Karpas-422 (cell line): ENCODE results near the gene TTLL13. TPM values are rescaled to one million over a fixed set of nuclear protein-coding genes. Genes with fewer than 3 reads are reported as not detected.
A peak's percentile ranks its signal among the peaks of the same experiment; 100 is the strongest.

Experiments
- DNase-seq: peaks from one replicate; pipeline ENCODE4 v3.0.0-alpha.2; 2015
- H2AFZ ChIP-seq: fragments of 200-600 bp; sonication (generic); 2 replicates; pipeline ENCODE4 v1.6.1; 2014; ENCODE audit warnings: antibody characterized with exemption, low read length, mixed read lengths
- H3K27ac ChIP-seq: fragments of 200-600 bp; sonication (generic); 2 replicates; pipeline ENCODE4 v1.5.1; 2014; ENCODE audit warnings: mild to moderate bottlenecking, low read length, moderate library complexity
- H3K27me3 ChIP-seq: fragments of 200-600 bp; sonication (generic); 2 replicates; pipeline ENCODE4 v1.6.1; 2014; ENCODE audit warnings: low read length, mixed read lengths
- H3K36me3 ChIP-seq: fragments of 200-600 bp; sonication (generic); 2 replicates; pipeline ENCODE4 v1.6.1; 2014; ENCODE audit warnings: low read length, mixed read lengths; ENCODE audit not compliant: insufficient read depth
- H3K4me1 ChIP-seq: fragments of 200-600 bp; sonication (generic); 2 replicates; pipeline ENCODE4 v1.6.1; 2014; ENCODE audit warnings: mild to moderate bottlenecking, low read length, mixed read lengths
- H3K4me2 ChIP-seq: fragments of 200-600 bp; sonication (generic); 2 replicates; pipeline ENCODE4 v1.6.1; 2014; ENCODE audit warnings: low read length, low read depth, mild to moderate bottlenecking; ENCODE audit not compliant: poor library complexity, severe bottlenecking
- H3K4me3 ChIP-seq: fragments of 200-600 bp; sonication (generic); 2 replicates; pipeline ENCODE4 v1.5.1; 2014; ENCODE audit warnings: mild to moderate bottlenecking, antibody characterized with exemption, low read length, mixed read lengths
- H3K79me2 ChIP-seq: fragments of 200-600 bp; sonication (generic); 2 replicates; pipeline ENCODE4 v1.6.1; 2014; ENCODE audit warnings: mild to moderate bottlenecking, low read length, mixed read lengths
- H3K9ac ChIP-seq: fragments of 200-600 bp; sonication (generic); 2 replicates; pipeline ENCODE4 v1.6.0; 2014; ENCODE audit warnings: low read length
- H3K9me2 ChIP-seq: fragments of 200-600 bp; sonication (generic), shearing (Covaris generic); replicated peaks from 2 replicates; pipeline ENCODE4 v1.6.0; 2014; ENCODE audit warnings: mild to moderate bottlenecking, low read length, moderate library complexity; ENCODE audit not compliant: insufficient read depth
- H3K9me3 ChIP-seq: fragments of 300-700, 200-600 bp; sonication (generic); 2 replicates; pipeline ENCODE4 v1.6.1; 2014; ENCODE audit warnings: low read length, mixed read lengths
- H4K20me1 ChIP-seq: fragments of 200-600 bp; sonication (generic); 2 replicates; pipeline ENCODE4 v1.6.1; 2014; ENCODE audit warnings: mild to moderate bottlenecking, antibody characterized with exemption, low read length, low read depth; ENCODE audit not compliant: insufficient read depth
- total RNA-seq: library from RNA; depleted of rRNA; stranded (reverse); fragments of >200 nt; shearing (Covaris generic); gene quantifications from 2 replicates; pipeline ENCODE4 v1.2.3, GENCODE V29; 2014; ENCODE audit warnings: low replicate concordance; rRNA removed

TTLL13 gene, protein sequence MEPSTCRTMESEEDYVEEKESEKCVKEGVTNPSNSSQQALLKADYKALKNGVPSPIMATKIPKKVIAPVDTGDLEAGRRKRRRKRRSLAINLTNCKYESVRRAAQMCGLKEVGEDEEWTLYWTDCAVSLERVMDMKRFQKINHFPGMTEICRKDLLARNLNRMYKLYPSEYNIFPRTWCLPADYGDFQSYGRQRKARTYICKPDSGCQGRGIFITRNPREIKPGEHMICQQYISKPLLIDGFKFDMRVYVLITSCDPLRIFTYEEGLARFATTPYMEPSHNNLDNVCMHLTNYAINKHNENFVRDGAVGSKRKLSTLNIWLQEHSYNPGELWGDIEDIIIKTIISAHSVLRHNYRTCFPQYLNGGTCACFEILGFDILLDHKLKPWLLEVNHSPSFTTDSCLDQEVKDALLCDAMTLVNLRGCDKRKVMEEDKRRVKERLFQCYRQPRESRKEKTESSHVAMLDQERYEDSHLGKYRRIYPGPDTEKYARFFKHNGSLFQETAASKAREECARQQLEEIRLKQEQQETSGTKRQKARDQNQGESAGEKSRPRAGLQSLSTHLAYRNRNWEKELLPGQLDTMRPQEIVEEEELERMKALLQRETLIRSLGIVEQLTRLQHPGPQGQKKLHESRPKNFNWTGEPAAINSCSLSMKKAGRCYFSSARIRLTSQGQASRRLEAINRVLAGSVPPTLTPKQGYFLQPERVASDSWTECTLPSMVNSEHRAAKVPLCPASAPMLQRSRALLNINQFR
- 0.40 TPM in 1 of 2 replicates, not detected in the other for total RNA-seq

DNA sequence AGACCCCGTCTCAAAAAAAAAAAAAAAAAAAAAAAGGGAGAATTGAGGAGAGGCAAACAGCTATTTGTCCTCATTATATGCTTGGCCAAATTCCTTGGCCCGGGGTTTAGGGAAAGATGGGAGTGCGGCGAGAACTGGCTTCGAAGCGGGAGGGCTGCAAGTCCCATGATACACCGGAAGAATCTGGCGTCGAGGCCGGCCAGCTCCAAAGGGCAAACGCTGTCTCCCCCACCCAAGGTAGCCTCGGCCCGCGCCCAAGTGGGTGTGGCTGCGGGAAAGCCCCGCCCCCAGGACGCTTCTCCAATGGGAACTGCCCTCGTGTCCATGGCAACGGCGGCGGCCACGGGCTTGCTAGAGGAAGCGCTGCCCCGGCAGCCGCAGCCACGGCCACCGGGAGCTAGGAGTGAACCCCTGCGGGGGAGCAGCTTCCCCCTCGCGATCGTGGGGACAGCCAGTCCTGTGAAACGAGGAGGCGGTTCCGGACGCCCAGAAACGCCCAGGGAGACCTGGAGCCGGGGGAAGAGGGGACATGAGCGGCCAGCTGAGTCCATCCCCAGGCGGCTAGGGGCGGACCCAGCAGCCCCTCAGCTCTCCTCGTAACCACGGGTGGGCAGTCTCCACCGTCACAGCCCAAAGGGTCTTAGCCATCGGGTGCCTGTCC lies at the start of gene TTLL13:
Gene TTLL13, plus strand, starts transcription at position 354 of the 661 bp plus-strand sequence. CDS start 1,075 bp downstream, outside the sequence.
- H2AFZ ChIP-seq: no peak within 1 kb of the TSS

DNA sequence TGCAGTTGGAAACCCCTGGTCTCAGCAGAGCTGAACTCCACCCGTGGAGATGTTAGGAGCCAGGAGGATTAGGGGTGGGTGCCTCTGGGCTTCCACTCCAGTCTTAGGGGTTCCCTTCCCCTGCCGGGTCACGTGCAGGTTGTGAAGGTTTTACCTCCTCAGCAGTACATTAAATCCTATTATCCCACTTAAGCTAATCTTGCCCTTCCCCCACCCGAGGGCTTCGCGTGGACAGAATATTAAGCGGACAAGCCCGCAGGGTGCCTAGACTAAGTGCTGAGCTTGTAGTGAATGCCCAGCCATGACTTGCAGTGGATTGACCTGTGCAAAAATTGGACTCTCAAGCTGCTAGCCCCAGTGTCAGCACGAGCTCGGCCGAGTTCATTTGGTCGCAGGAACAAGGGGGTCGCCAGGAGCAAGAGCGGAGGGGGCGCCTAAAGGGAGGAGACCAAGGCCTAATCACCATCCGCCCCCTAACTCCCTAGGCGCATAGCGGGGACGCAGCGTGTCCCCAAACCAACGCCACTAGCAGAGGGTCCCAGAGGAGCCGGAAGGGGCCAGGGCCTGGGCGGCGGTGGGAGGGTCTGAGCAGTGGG lies 48.7 kb upstream of the TTLL13 start:
- Histone ChIP-seq H3K27me3 (no peaks in the 10 kb centered on the region), H4K20me1 (no peaks in the 10 kb centered on the region; the same call in 1 of the 2 replicates), H3K27ac (peak overlapping the region; percentile 72), H3K36me3 (no peaks in the 10 kb centered on the region), H3K4me2 (peak overlapping the region; percentile 74), H3K9me3 (no peaks in the 10 kb centered on the region), H3K4me1 (peaks cover 55% of the 10 kb centered on the region), H2AFZ (no peak overlapping the region), H3K79me2 (peaks cover 43% of the 10 kb centered on the region), H3K9ac (peak overlapping the region; percentile 89), H3K9me2 (no peaks in the 10 kb centered on the region), H3K4me3 (peak overlapping the region; percentile 90)
- no peak for DNase-seq

More for the DNA sequence above, at the start of gene TTLL13:
- H3K9me3 ChIP-seq: no peaks in the 10 kb centered on the region
- H4K20me1 ChIP-seq: no peaks in the 10 kb centered on the region
- no peak within 1 kb of the TSS for H3K4me3 ChIP-seq
- no peaks in the 10 kb centered on the region for H3K27me3 ChIP-seq
- H3K36me3 ChIP-seq: no peaks in the 10 kb centered on the region
- no peaks in the 10 kb centered on the region for H3K9me2 ChIP-seq
- peak; percentile 75 for DNase-seq
- H3K27ac ChIP-seq: no peak within 1 kb of the TSS
- no peaks in the 10 kb centered on the region for H3K79me2 ChIP-seq
- peak within 1 kb of the TSS; percentile 19 for H3K4me2 ChIP-seq
- no peak within 1 kb of the TSS for H3K9ac ChIP-seq
- H3K4me1 ChIP-seq: peaks cover 3% of the 10 kb centered on the region

DNA sequence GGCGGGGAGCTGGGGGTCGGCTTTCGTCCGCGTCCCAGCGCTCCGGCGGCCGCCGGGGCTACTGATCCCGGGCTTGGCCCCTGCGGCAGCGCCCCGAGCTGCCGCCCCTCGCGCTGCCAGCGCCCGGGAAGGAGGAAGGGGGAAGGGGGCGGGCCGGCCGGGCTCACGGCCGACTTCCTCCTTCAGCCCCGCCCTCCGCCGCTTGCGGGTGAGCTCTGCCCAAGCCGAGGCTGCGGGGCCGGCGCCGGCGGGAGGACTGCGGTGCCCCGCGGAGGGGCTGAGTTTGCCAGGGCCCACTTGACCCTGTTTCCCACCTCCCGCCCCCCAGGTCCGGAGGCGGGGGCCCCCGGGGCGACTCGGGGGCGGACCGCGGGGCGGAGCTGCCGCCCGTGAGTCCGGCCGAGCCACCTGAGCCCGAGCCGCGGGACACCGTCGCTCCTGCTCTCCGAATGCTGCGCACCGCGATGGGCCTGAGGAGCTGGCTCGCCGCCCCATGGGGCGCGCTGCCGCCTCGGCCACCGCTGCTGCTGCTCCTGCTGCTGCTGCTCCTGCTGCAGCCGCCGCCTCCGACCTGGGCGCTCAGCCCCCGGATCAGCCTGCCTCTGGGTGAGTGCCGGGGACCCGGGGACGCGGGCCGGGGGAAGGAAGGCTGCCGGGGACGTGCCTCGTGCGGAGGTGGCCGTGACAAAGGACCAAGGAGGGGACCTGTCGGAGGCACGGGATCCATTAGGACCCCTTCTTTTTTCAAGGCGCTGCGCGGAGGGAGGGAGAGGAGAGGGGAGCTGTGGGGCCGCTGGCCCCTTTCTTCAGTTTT lies 48.0 kb upstream of the TTLL13 start, which contains the start of gene SEMA4B:
Gene SEMA4B, plus strand, starts transcription at position 201 of the 814 bp plus-strand sequence. Its CDS starts 249 bp downstream, at position 450.
- Histone ChIP-seq H3K27ac (peak within 1 kb of the TSS; percentile 72), H3K9me2 (no peaks in the 10 kb centered on the region), H3K79me2 (peaks cover 50% of the 10 kb centered on the region), H3K4me3 (peak within 1 kb of the TSS; percentile 90), H3K4me1 (peaks cover 62% of the 10 kb centered on the region), H4K20me1 (no peaks in the 10 kb centered on the region; the same call in 1 of the 2 replicates), H2AFZ (0 out of 2 replicates have a peak within 1 kb of the TSS, but pooled peaks have one; percentile 34), H3K4me2 (peak within 1 kb of the TSS; percentile 74), H3K9me3 (no peaks in the 10 kb centered on the region), H3K27me3 (no peaks in the 10 kb centered on the region), H3K9ac (peak within 1 kb of the TSS; percentile 89), H3K36me3 (no peaks in the 10 kb centered on the region)
- DNase-seq: peak; percentile 92

DNA sequence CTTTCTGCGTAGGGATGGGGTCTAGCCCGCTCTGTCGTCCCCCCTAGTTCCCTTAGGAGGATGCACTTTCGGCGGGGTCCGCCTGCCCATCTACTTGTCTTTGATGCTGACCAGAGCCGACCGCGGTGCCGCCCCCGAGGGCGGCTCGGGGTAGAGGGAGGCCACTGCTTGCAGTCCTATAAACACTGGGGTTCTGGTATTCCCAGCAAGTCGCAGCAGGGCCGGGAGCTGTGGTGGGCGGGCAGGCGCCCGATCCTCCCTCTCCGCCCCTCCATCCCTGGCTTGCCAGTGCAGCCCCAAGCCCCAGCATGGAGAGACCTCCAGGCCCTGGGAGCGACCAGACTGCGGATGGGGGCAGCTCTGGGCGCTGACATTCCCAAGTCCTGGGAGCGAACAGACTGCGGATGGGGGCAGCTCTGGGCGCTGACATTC lies 47.4 kb upstream of the TTLL13 start:
- no peaks in the 10 kb centered on the region for H3K9me2 ChIP-seq
- no peak overlapping the region for H2AFZ ChIP-seq
- peak overlapping the region; percentile 90 for H3K4me3 ChIP-seq
- H3K36me3 ChIP-seq: no peaks in the 10 kb centered on the region
- peak overlapping the region; percentile 74 for H3K4me2 ChIP-seq
- no peak for DNase-seq
- H3K9me3 ChIP-seq: no peaks in the 10 kb centered on the region
- H3K4me1 ChIP-seq: peaks cover 65% of the 10 kb centered on the region
- H3K27ac ChIP-seq: peak overlapping the region; percentile 72
- H3K27me3 ChIP-seq: no peaks in the 10 kb centered on the region
- peak overlapping the region; percentile 89 for H3K9ac ChIP-seq
- peaks cover 56% of the 10 kb centered on the region for H3K79me2 ChIP-seq
- H4K20me1 ChIP-seq: no peaks in the 10 kb centered on the region; the same call in 1 of the 2 replicates

DNA sequence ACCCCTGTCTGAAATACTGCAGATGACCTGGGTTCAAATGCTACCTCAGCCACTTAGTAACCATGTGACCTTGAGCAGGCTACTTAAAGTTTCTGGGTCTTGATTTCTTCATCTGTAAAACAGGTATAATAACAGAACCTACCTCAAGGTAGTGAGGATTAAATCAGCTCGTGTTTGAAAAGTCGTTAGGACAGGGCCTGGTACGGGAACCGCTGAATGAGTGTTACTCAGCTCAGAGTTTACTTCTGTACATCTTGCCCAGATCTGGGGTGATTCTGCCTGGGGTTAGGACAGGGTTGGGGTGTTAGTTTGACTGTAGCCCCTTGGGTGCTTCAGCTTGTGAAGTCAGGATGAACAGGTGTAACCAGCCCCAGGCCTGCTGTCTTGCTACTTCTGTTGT lies 46.4 kb upstream of the TTLL13 start:
- H3K9ac ChIP-seq: peak overlapping the region; percentile 89
- H3K4me3 ChIP-seq: peak overlapping the region; percentile 90; the same call in 1 of the 2 replicates
- peak overlapping the region; percentile 74 for H3K4me2 ChIP-seq

DNA sequence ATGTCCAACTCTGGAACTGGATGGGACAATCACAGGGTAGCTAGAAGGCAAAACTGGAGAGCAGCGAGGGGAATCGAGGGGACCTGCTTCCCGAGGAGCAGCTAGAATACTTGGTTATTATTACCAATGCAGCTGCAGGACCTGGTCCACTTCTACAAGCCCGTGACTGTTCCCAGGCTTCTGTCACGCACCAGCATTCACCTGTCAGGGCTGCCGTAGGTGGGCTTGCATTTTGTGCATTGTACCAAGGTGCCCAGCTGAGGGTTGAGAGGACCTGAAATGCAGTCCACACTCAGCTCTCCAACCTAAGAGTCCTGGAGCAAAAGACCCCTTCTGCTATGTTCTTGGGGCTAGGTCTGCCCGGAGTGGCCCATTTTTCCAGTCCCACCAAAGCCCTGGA lies 45.9 kb upstream of the TTLL13 start:
- no peaks in the 10 kb centered on the region for H3K9me2 ChIP-seq
- no peak overlapping the region for H2AFZ ChIP-seq
- no peaks in the 10 kb centered on the region; the same call in 1 of the 2 replicates for H4K20me1 ChIP-seq
- no peaks in the 10 kb centered on the region for H3K36me3 ChIP-seq
- no peaks in the 10 kb centered on the region for H3K9me3 ChIP-seq
- H3K9ac ChIP-seq: peak overlapping the region; percentile 89; the same call in 1 of the 2 replicates
- H3K4me3 ChIP-seq: peak overlapping the region; percentile 90; the same call in 1 of the 2 replicates
- H3K4me2 ChIP-seq: peak overlapping the region; percentile 74
- DNase-seq: no peak
- H3K79me2 ChIP-seq: peaks cover 68% of the 10 kb centered on the region
- no peaks in the 10 kb centered on the region for H3K27me3 ChIP-seq
- peak overlapping the region; percentile 14; the same call in 1 of the 2 replicates for H3K27ac ChIP-seq
- peaks cover 61% of the 10 kb centered on the region for H3K4me1 ChIP-seq

More for the DNA sequence above, 46.4 kb upstream of the TTLL13 start:
- Histone ChIP-seq H3K79me2 (peaks cover 64% of the 10 kb centered on the region), H3K36me3 (no peaks in the 10 kb centered on the region), H3K4me1 (peaks cover 65% of the 10 kb centered on the region), H4K20me1 (no peaks in the 10 kb centered on the region; the same call in 1 of the 2 replicates), H2AFZ (no peak overlapping the region), H3K9me2 (no peaks in the 10 kb centered on the region), H3K27ac (peak overlapping the region; percentile 14; the same call in 1 of the 2 replicates), H3K27me3 (no peaks in the 10 kb centered on the region), H3K9me3 (no peaks in the 10 kb centered on the region)
- DNase-seq: no peak

DNA sequence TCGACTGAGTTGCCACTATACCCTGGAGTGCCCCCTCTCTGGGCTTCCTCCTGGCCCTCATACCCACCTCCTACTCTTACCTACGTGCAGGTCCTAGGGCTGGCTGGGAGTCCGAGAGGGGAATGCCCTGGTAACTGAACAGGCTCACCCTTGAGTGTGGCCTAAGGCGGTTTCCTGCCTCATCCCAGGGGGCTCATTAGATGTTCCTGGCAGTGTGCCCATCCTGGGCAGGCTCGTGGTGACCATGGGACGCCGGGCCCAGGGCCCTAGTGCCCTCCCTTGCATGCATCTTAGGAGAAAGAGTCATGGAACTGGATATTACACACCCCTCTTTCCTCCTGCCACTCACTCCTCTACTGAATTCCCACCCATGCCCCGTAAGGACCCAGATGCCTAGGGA lies 45.4 kb upstream of the TTLL13 start:
- Histone ChIP-seq H3K4me1 (peaks cover 60% of the 10 kb centered on the region), H3K9me2 (no peaks in the 10 kb centered on the region), H3K9me3 (no peaks in the 10 kb centered on the region), H3K4me3 (no peak overlapping the region), H3K79me2 (peaks cover 73% of the 10 kb centered on the region), H3K4me2 (peak overlapping the region; percentile 74), H3K27me3 (no peaks in the 10 kb centered on the region), H2AFZ (no peak overlapping the region), H3K9ac (peak overlapping the region; percentile 89; the same call in 1 of the 2 replicates), H4K20me1 (no peaks in the 10 kb centered on the region; the same call in 1 of the 2 replicates), H3K27ac (0 out of 2 replicates have a peak overlapping the region, but pooled peaks have one; percentile 14), H3K36me3 (no peaks in the 10 kb centered on the region)
- no peak for DNase-seq
